Measurements from ENCODE around the gene SLC8A1.

SLC8A1 gene

DNA sequence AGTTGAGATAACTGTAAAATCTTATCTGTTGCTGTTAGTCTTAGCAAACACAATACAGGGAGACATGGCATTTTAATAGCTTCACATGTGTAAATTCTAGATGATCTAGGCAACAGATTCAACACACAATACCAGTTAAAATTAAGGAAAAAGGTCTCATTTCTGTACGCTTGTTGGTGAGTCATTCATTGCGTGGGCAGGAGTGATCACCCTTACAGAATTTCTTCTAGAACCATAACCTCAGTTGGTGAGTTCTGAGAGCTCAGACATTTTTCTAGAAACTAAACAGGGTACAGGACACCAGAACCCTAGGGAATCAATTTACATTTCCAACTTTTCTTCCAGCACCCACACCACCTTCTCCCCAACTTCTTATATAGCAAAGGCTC lies 81.9 kb downstream of the SLC8A1 start:
- Histone ChIP-seq H3K27me3 (ENCODE audit: insufficient read depth, low read length, poor library complexity, severe bottlenecking) (no peaks in the 10 kb centered on the region), H3K4me3 (ENCODE audit: low read length, poor library complexity, severe bottlenecking) (no peak overlapping the region), H2AFZ (ENCODE audit: low read length) (no peak overlapping the region), H4K20me1 (ENCODE audit: insufficient read depth, low read length, poor library complexity, severe bottlenecking) (no peaks in the 10 kb centered on the region), H3K4me1 (ENCODE audit: insufficient read depth, low read length, poor library complexity, severe bottlenecking) (no peaks in the 10 kb centered on the region), H3K36me3 (ENCODE audit: insufficient read depth, low read length) (no peaks in the 10 kb centered on the region), H3K79me2 (ENCODE audit: insufficient read depth, low read length) (no peaks in the 10 kb centered on the region), H3K9ac (ENCODE audit: low read depth, low read length, poor library complexity, severe bottlenecking) (no peak overlapping the region), H3K4me2 (ENCODE audit: low read depth, low read length, poor library complexity, severe bottlenecking) (no peak overlapping the region), H3F3A (ENCODE audit: low read depth) (no peaks in the 10 kb centered on the region), H3K9me2 (replicated peaks; ENCODE audit: low read depth, low read length) (no peaks in the 10 kb centered on the region), H3K9me3 (ENCODE audit: insufficient read depth, low read depth, low read length) (no peaks in the 10 kb centered on the region)
- TF ChIP-seq, protein P1, sequence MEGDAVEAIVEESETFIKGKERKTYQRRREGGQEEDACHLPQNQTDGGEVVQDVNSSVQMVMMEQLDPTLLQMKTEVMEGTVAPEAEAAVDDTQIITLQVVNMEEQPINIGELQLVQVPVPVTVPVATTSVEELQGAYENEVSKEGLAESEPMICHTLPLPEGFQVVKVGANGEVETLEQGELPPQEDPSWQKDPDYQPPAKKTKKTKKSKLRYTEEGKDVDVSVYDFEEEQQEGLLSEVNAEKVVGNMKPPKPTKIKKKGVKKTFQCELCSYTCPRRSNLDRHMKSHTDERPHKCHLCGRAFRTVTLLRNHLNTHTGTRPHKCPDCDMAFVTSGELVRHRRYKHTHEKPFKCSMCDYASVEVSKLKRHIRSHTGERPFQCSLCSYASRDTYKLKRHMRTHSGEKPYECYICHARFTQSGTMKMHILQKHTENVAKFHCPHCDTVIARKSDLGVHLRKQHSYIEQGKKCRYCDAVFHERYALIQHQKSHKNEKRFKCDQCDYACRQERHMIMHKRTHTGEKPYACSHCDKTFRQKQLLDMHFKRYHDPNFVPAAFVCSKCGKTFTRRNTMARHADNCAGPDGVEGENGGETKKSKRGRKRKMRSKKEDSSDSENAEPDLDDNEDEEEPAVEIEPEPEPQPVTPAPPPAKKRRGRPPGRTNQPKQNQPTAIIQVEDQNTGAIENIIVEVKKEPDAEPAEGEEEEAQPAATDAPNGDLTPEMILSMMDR (conservative IDR thresholded peaks at IDR 0.05; ENCODE audit: low read length), result no peak
- TF ChIP-seq EZH2phosphoT487 (IDR thresholded peaks at IDR 0.05; ENCODE audit: borderline replicate concordance), result no peak

DNA sequence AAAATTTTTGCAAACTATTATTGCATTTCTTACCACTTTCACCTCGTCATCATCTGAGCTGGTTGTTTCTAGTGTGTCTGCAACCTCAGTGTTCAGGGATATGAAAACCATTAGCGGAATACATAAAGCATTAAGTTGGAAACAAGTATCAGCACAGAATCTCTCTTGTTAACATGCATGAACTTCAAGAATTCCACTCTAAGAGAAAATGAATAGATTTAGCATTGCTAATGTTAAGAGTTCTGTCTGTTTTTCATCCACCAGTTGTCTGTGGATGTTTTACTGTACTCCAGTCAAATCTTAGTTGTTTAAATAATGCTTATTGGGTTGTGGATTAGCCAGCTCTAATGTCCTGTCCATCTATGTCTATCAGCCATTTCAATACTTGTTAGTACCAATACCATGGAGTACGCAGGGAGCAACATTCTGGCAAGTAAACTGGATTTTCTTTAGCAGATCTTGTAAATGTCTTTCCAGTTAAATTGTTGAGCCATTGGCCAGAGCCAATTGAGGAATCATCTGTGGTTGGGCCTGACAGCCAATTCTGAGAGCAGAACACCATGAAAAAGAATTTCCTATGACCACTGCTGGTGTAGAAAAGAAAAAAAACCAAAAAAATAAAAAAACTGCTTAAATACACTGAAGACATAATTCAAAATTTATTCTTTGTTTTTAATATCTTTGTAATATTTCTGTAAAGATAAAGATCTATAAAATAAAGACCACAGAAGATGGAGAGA lies 82.5 kb downstream of the SLC8A1 start:
- Histone ChIP-seq H3K9ac (ENCODE audit: low read depth, low read length, poor library complexity, severe bottlenecking) (no peak overlapping the region), H3F3A (ENCODE audit: low read depth) (no peaks in the 10 kb centered on the region), H3K4me2 (ENCODE audit: low read depth, low read length, poor library complexity, severe bottlenecking) (no peak overlapping the region), H4K20me1 (ENCODE audit: insufficient read depth, low read length, poor library complexity, severe bottlenecking) (no peaks in the 10 kb centered on the region), H2AFZ (ENCODE audit: low read length) (no peak overlapping the region), H3K79me2 (ENCODE audit: insufficient read depth, low read length) (no peaks in the 10 kb centered on the region), H3K36me3 (ENCODE audit: insufficient read depth, low read length) (no peaks in the 10 kb centered on the region), H3K9me3 (ENCODE audit: insufficient read depth, low read depth, low read length) (no peaks in the 10 kb centered on the region), H3K9me2 (replicated peaks; ENCODE audit: low read depth, low read length) (no peaks in the 10 kb centered on the region), H3K4me1 (ENCODE audit: insufficient read depth, low read length, poor library complexity, severe bottlenecking) (no peaks in the 10 kb centered on the region), H3K27me3 (ENCODE audit: insufficient read depth, low read length, poor library complexity, severe bottlenecking) (no peaks in the 10 kb centered on the region), H3K4me3 (ENCODE audit: low read length, poor library complexity, severe bottlenecking) (no peak overlapping the region)
- TF ChIP-seq, protein P1 (conservative IDR thresholded peaks at IDR 0.05; ENCODE audit: low read length), result no peak

DNA sequence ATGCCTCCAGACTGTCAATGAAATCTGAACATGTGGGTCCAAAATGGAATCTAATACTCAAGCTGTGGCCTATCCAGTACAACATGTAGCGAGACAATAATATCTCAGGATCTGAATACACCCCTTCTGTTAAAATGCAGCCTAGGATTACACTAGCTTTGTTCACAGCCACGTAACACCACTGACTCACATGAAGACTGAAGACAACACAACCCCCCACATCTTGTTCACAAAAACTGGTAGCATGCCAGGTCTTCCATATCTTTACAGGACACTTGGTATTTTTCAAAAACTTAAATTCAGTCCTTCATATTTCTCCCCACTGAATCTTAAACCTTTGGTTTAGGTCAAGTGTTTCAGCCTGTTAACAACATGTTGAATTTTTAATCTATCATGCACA lies 84.2 kb downstream of the SLC8A1 start:
- Histone ChIP-seq H4K20me1 (ENCODE audit: insufficient read depth, low read length, poor library complexity, severe bottlenecking) (no peaks in the 10 kb centered on the region), H3F3A (ENCODE audit: low read depth) (no peaks in the 10 kb centered on the region), H3K9me3 (ENCODE audit: insufficient read depth, low read depth, low read length) (no peaks in the 10 kb centered on the region), H3K4me2 (ENCODE audit: low read depth, low read length, poor library complexity, severe bottlenecking) (no peak overlapping the region), H3K79me2 (ENCODE audit: insufficient read depth, low read length) (no peaks in the 10 kb centered on the region), H3K27me3 (ENCODE audit: insufficient read depth, low read length, poor library complexity, severe bottlenecking) (no peaks in the 10 kb centered on the region), H3K4me3 (ENCODE audit: low read length, poor library complexity, severe bottlenecking) (no peak overlapping the region), H3K9ac (ENCODE audit: low read depth, low read length, poor library complexity, severe bottlenecking) (no peak overlapping the region), H3K36me3 (ENCODE audit: insufficient read depth, low read length) (no peaks in the 10 kb centered on the region), H2AFZ (ENCODE audit: low read length) (no peak overlapping the region), H3K4me1 (ENCODE audit: insufficient read depth, low read length, poor library complexity, severe bottlenecking) (no peaks in the 10 kb centered on the region), H3K9me2 (replicated peaks; ENCODE audit: low read depth, low read length) (no peaks in the 10 kb centered on the region)
- TF ChIP-seq, protein P1 (conservative IDR thresholded peaks at IDR 0.05; ENCODE audit: low read length), result no peak
- no peak for TF ChIP-seq EZH2phosphoT487 (IDR thresholded peaks at IDR 0.05; ENCODE audit: borderline replicate concordance)
